SIG-M5 treated with dmso at 0.1 percent for 504 hours (cell line): ENCODE results near the gene SPANXN5.
"Not testable (repeated sequence)": the region's sequence is repeated elsewhere in the genome, so short reads cannot be mapped to it uniquely, and the experiment has no call there.

Experiments
- DNase-seq: peaks from one replicate; lab custom pipeline; 2025; ENCODE audit not compliant: unreplicated experiment; lab: John Stamatoyannopoulos, UW

The SPANXN5 gene

GRCh38 chrX:52797327-52797726 is at the start of gene SPANXN5:
Gene SPANXN5, minus strand, starts transcription at chrX:52797427. Its CDS starts 79 bp downstream, at chrX:52797348.
- DNase-seq = not testable (repeated sequence)

GRCh38 chrX:52843619-52844018 is 46.4 kb upstream of the SPANXN5 start:
- DNase-seq = not testable (repeated sequence)

- no peak for DNase-seq
Measured at GRCh38 chrX:52839137-52839536, 41.9 kb upstream of the SPANXN5 start.

- DNase-seq = no peak
Measured at GRCh38 chrX:52830551-52830950, 33.3 kb upstream of the SPANXN5 start.

DNA sequence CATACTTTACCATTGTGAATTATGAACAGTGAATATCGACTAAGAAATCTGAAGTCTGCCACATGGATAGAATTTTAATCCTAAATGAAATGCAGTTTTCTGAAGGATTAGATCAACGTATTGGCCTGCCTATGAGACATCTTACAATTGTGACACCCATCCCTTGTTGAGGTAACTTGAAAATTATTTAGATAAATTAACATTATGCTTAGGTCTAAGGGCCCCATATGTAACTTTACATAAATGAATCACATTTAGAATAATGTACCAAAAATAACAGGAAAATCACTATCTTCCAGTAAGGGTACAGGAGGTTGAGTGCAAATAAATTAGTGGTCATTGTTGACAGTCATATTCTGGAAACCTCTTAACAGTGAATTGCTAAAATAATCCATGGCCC is 27.4 kb upstream of the SPANXN5 start:
- no peak for DNase-seq

- DNase-seq = no peak
Measured at GRCh38 chrX:52821079-52821760, 24.0 kb upstream of the SPANXN5 start.

DNA sequence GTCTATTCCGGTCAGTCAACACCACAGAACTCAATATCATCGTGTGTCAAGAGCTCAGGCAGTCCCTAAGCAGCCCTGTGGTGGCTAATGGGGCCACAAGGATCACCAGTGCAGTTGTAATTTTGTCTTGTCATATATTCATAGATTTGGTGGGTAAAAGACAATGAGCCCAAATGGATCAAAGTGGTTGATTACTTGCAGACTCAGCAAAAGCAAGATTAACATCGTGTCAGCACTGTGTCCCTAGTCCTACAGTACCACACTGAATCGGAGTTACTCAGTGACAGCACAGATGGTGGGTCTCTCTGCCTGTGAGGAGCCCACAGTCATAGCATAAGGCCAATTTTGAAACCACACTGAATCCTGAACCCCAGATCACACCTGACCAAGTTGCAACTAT is 22.6 kb upstream of the SPANXN5 start:
- DNase-seq = no peak

- DNase-seq = no peak
Measured at GRCh38 chrX:52811065-52811625, 13.9 kb upstream of the SPANXN5 start, which contains the start of gene XAGE5. Gene XAGE5, plus strand, starts transcription at chrX:52811287. Its CDS starts 1,280 bp downstream, at chrX:52812567.

DNA sequence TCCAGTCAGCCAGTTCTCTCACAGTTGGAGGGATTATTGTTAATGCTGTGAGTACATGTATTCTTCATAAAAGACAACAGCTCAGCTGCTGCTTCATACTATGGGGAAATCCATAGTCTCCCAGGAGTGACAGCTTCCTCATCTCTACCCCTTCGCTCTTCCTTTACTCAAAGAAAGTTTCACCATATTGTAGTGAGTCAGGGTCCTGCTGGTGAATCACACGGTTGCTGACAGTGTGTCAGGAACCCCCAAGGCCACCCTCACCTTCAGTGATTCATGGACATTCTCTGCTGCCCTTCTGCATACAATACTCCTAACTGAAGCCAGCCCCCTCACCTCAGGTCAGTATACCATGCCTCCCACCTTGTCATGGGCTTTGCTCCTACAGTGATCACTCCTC is 7.6 kb upstream of the SPANXN5 start:
- not testable (repeated sequence) for DNase-seq

- not testable (repeated sequence) for DNase-seq
Measured at GRCh38 chrX:52773504-52773903, 23.7 kb downstream of the SPANXN5 start.

- not testable (repeated sequence) for DNase-seq
Measured at GRCh38 chrX:52765983-52766382, 31.2 kb downstream of the SPANXN5 start.

- not testable (repeated sequence) for DNase-seq
Measured at GRCh38 chrX:52750952-52751351, 46.3 kb downstream of the SPANXN5 start, which contains the start of gene SSX2B. Gene SSX2B, plus strand, starts transcription at chrX:52751252. Its CDS starts 1,429 bp downstream, at chrX:52752681.
